Activated CD8-positive, alpha-beta memory T cell treated with anti-CD3 and anti-CD28 coated beads, Interleukin-2, amount 50 U/mL, for 1 hour (primary cell): Measurements from ENCODE around the gene AGXT2.

Experiments
- DNase-seq: peaks from one replicate; pipeline ENCODE4 v3.0.0-alpha.2; 2020; ENCODE audit errors: extremely low read depth

Gene AGXT2

DNA sequence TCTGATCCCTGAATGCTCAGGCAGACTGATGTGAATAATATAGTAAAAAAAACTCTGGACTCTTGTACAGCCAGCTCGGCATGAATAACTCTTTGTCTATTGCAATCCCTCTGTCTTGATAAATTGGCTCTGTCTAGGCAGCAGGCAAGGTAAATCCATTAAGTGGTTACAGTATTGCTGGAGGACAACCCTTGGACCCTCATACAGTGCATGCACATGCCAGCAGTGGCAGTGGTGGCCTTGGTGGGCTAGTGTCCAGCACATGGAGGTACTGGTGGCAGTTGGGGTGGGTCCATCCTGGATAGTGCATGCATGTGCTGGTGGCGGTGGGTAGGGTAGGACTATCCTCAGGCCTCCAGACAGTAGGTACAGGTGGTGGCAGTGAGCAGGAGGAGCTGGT is 79.5 kb downstream of the AGXT2 start:
- DNase-seq = no peak

DNA sequence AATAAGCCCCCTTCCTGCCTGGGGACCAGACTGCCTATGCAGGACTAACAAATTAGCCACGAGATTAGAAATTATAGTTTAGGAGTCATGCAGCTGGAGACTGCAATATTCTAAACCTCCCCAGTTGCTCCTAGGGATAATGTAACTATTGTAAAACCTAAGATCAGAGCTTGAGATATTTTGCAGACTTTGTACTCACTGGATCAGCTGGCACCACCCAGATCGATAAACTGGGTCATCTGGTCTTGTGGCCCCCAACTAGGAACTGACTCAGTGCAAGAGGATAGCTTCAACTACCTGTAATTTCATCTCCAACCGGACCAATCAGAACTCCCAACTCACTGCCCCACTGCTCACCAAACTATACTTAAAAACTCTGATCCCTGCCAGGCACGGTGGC is 80.2 kb downstream of the AGXT2 start:
- no peak for DNase-seq

DNA sequence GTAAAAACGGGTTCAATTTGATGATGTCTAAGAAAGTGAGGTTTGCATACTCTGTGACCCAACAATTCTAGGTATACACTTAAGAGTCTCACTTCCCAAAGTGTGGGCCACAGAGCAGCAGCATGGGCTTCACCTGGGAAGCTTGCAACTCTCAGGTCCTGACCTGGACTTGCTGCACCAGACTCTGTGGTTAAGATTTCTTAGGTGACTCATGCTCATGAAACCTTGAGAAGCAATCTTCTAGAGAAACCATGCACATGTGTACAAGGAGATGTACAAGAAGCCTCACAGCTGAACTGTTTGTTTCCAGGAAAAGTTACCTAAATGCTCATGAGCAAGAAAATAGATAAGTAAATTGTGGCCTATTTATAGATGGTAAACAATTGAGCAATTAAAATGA is 88.4 kb downstream of the AGXT2 start:
- no peak for DNase-seq

DNA sequence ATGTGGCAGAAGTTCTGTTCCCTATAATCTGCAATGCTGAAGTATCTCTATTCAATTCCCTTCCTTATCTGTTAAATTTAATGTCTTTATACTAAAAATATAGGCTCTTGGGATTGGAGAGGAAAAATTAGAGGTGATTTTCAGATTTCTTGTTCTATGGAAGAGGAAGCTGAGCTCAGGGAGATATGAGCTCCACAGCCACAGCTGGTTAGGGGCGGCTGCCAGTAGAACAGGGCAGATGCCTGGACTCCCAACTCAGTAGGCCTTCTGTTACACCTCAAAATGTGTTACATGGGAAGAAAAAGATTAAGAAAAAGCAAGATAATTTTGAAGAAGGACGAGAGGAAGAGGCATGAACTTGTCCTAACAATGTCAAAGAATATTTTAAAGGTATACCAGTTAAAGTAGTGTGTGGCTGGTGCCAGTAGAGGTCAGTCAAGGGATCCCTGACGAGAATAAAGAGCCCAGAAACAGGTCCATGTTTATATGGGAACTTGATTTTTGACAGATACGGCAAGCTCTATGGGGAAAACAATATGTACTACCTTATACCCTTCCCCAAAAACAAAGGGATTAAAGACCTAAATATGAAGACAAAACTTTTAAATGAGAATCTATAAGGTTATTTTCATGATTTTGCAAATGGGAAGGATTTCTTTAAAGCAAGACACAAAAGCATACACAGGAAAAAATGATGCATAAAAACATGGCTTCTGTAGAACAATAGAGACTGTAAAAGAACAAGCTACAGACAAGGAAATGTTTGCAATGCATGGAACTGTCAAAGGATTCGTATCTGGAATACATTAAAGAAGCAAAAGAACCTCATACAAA is 89.7 kb downstream of the AGXT2 start:
- no peak for DNase-seq

DNA sequence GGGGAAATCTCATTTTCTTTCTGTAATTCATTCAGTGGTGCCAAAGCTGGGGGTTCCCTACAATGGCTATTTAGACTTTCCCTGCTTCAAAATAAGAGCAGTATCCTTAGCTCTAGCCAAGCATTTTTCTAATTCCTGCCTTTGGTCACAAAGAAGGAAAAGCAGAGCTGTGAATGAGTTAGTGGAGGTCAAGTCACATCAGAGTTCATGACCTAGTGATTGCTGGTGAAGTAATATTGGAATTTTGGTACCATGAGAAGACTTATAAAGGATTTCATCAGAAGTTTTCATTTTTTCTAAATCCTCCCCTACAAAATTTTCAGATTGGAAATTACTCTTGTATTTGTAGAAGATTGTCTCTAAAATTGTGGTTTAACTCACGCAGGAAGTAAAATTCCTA is 90.4 kb downstream of the AGXT2 start:
- DNase-seq = no peak
